Adrenal gland (tissue), 12 donors: ENCODE measurements around the gene MYBBP1A. TPM values are rescaled to one million over a fixed set of nuclear protein-coding genes. Genes with fewer than 3 reads are reported as not detected.

Source experiments
- DNase-seq, 7 donors: peaks; one replicate each; pipeline ENCODE4 v3.0.0-alpha.2; 2019 to 2020
- H3K27ac ChIP-seq, 5 donors: fragments of 200-600 bp; sonication (generic) in 4 of 5; 1 replicate in 3 of 5; 2 replicates in 2 of 5; pipeline versions ENCODE4 v1.5.1 to v1.8.0; 2016 to 2020; ENCODE audit warnings: mild to moderate bottlenecking in 1 of 5
- H3K27me3 ChIP-seq: fragments of 200-600 bp; 2 replicates; pipeline ENCODE4 v1.8.0; 2021
- H3K36me3 ChIP-seq, 2 donors: fragments of 200-600 bp; replicated peaks in 1 of 2; 1 replicate in 1 of 2; 2 replicates in 1 of 2; pipeline versions ENCODE4 v1.5.1 to v1.8.0; 2018 to 2022
- H3K4me1 ChIP-seq, 2 donors: fragments of 200-600 bp; replicated peaks in 1 of 2; 1 replicate in 1 of 2; 2 replicates in 1 of 2; pipeline versions ENCODE4 v1.5.1 to v1.8.0; 2018 to 2021
- H3K4me3 ChIP-seq, 4 donors: fragments of 200-600 bp; sonication (generic) in 3 of 4; one replicate each; pipeline ENCODE4 v1.5.1; 2016 to 2018
- H3K9me3 ChIP-seq, 3 donors: fragments of 200-600 bp; sonication (generic) in 1 of 3; replicated peaks in 1 of 3; 1 replicate in 2 of 3; 2 replicates in 1 of 3; pipeline versions ENCODE4 v1.5.1 to v1.8.0; 2016 to 2021
- CTCF ChIP-seq, 6 experiments: fragments of 450-650 bp in 4 of 6; fragments of 200-600 bp in 2 of 6; sonication (generic) in 1 of 6; IDR thresholded peaks; 1 replicate in 5 of 6; 2 replicates in 1 of 6; pipeline versions ENCODE4 v1.5.1 to v1.8.0; 2016 to 2021; ENCODE audit warnings: antibody characterized with exemption in 6 of 6, mild to moderate bottlenecking in 2 of 6, moderate library complexity in 1 of 6
- POLR2A ChIP-seq, 2 donors: fragments of 450-650 bp; IDR thresholded peaks; one replicate each; pipeline ENCODE4 v1.6.1; 2017; ENCODE audit warnings: antibody characterized with exemption in 2 of 2, mild to moderate bottlenecking in 2 of 2, moderate library complexity in 1 of 2
- WGBS, 4 donors: extraction: QIAGEN DNeasy Blood & Tissue Kit in 2 of 4; methylation state at CpG; one replicate each; pipeline versions ENCODE4 v1.1.5 to v1.1.7; 2013 to 2017; 5-methylcytosine and 5-hydroxymethylcytosine counted together
- intact Hi-C, 2 donors: fragments of 100-400 bp; cut with DNase I; formaldehyde crosslinking; loops; one replicate each; pipeline versions ENCODE4 v1.14.1 to v1.15.0; 2022 to 2023
- polyA plus RNA-seq, 3 donors: library from polyadenylated mRNA; stranded (reverse); fragments of 200-250 nt in 2 of 3; fragments of 350-450 nt in 1 of 3; fragmentation: Illumina TruSeq in 1 of 3; extraction: RNeasy Lipid Tissue Mini Kit (QIAGEN cat#74804) in 1 of 3; gene quantifications; one replicate each; pipeline ENCODE4 v1.2.3, GENCODE V29; 2013 to 2014
- total RNA-seq, 9 donors: library from RNA; depleted of rRNA in 4 of 9; stranded (reverse); fragments of >200 nt in 4 of 9; fragments of 120-200 nt in 1 of 9; fragmentation: NEBNext Ultra II Directional in 1 of 9; extraction: Animal tissue kit (Norgen Biotek cat#: 25700) in 1 of 9; gene quantifications; one replicate each; pipeline versions ENCODE4 v1.1.0 to v1.2.4, GENCODE V29; 2013 to 2023
- donor health status: healthy with polysubstance abuse.
- donor health status: Bipolar disorder and iron deficiency.
- donor health status: DM: yes; HTN: yes; CAD: no.
- donor health status: DM: no; HTN: no; CAD: no.
- donor health status: DM: no; HTN: no; CAD: no.
- donor health status: DM: yes; HTN: yes; CAD: no.

The MYBBP1A gene
- total and polyA plus RNA-seq, 12 donors: 17.9 to 65.5 (median 42.4) TPM

GRCh38 chr17:4498461-4499397, 56.5 kb downstream of the MYBBP1A start, which contains the start of gene SPNS2:
SPNS2 (plus strand) TSS chr17:4498881; CDS start chr17:4499048, 167 bp downstream.
- TF ChIP-seq CTCF (IDR thresholded peaks at IDR 0.05): no peak
- TF ChIP-seq POLR2A (IDR thresholded peaks at IDR 0.05): peak in 1 of 2 donors; percentile 34
- Histone ChIP-seq H3K27me3 (peaks cover 6% of the 10 kb centered on the region), H3K27ac (peak within 1 kb of the TSS in 1 of 5 donors; percentile 37), H3K9me3 (no peaks in the 10 kb centered on the region), H3K36me3 (no peaks in the 10 kb centered on the region), H3K4me3 (peak within 1 kb of the TSS in 1 of 4 donors; percentile 52), H3K4me1 (peaks cover 5 to 12% of the 10 kb centered on the region in 2 donors)
- intact Hi-C loops: no loop called here
- peak in 5 of 7 donors; percentile 44 to 64 (median 54) for DNase-seq
- WGBS, 4 donors: 0 to 1% (median 1%) methylated on average over 18 to 114 of the region's 117 CpGs; no CpG with 5 or more reads in 1 of the 4 donors

- TF ChIP-seq CTCF (IDR thresholded peaks at IDR 0.05) (no peak), POLR2A (IDR thresholded peaks at IDR 0.05) (no peak)
- Histone ChIP-seq H3K27ac (no peak overlapping the region), H3K4me1 (peaks cover 5 to 12% of the 10 kb centered on the region in 2 donors), H3K36me3 (no peaks in the 10 kb centered on the region), H3K4me3 (no peak overlapping the region), H3K9me3 (no peaks in the 10 kb centered on the region), H3K27me3 (no peaks in the 10 kb centered on the region)
- DNase-seq: peak in 4 of 7 donors; percentile 37 to 66 (median 48)
- WGBS, 4 donors: 48 to 63% (median 54%) methylated on average over 16 to 23 of the region's 23 CpGs
- intact Hi-C loops: no loop called here
These were observed 57.9 kb downstream of the MYBBP1A start for GRCh38 chr17:4497101-4497824.

- Histone ChIP-seq H3K4me3 (no peak overlapping the region), H3K27ac (no peak overlapping the region), H3K27me3 (no peaks in the 10 kb centered on the region), H3K36me3 (no peaks in the 10 kb centered on the region), H3K9me3 (no peaks in the 10 kb centered on the region), H3K4me1 (no peaks in the 10 kb centered on the region)
- WGBS, 4 donors: 54 to 69% (median 61%) methylated on average over 13 to 20 of the region's 20 CpGs
- intact Hi-C loops: no loop called here
- no peak for TF ChIP-seq POLR2A (IDR thresholded peaks at IDR 0.05)
- no peak for TF ChIP-seq CTCF (IDR thresholded peaks at IDR 0.05)
- DNase-seq: peak; percentile 42 to 66 (median 56)
These were observed 62.2 kb downstream of the MYBBP1A start for GRCh38 chr17:4492721-4493561.
